Colonic mucosa (tissue), 4 donors: Measurements from ENCODE around the gene GON4L. TPM values are rescaled to one million over a fixed set of nuclear protein-coding genes. Genes with fewer than 3 reads are reported as not detected.
"Not testable (repeated sequence)": the region's sequence is repeated elsewhere in the genome, so short reads cannot be mapped to it uniquely, and the experiment has no call there.

Experiments
- DNase-seq: peaks from one replicate; pipeline ENCODE4 v3.0.0-alpha.2; 2020
- H3K27ac ChIP-seq: fragments of 200-600 bp; one replicate; pipeline ENCODE4 v1.8.0; 2021
- H3K27me3 ChIP-seq: fragments of 200-600 bp; one replicate; pipeline ENCODE4 v1.8.0; 2021
- H3K36me3 ChIP-seq: fragments of 200-600 bp; one replicate; pipeline ENCODE4 v1.8.0; 2021
- H3K4me1 ChIP-seq: fragments of 200-600 bp; one replicate; pipeline ENCODE4 v1.8.0; 2021; ENCODE audit warnings: mild to moderate bottlenecking
- H3K4me3 ChIP-seq: fragments of 200-600 bp; one replicate; pipeline ENCODE4 v1.8.0; 2021
- H3K9ac ChIP-seq, 2 donors: one replicate each; pipeline ENCODE4 v1.7.0; 2013; ENCODE audit warnings: control low read depth in 2 of 2, low read depth in 2 of 2, low read length in 2 of 2
- H3K9me3 ChIP-seq: fragments of 200-600 bp; one replicate; pipeline ENCODE4 v1.8.0; 2021
- CTCF ChIP-seq: fragments of 200-600 bp; IDR thresholded peaks from one replicate; pipeline ENCODE4 v1.8.0; 2022; ENCODE audit warnings: antibody characterized with exemption, mild to moderate bottlenecking
- intact Hi-C: fragments of 100-400 bp; cut with DNase I; formaldehyde crosslinking; loops from one replicate; pipeline ENCODE4 v1.14.1; 2022
- total RNA-seq, 2 donors: library from RNA; stranded (reverse); fragmentation: NEBNext Ultra II Directional in 1 of 2; extraction: Animal tissue kit (Norgen Biotek cat#: 25700) in 1 of 2; gene quantifications; one replicate each; pipeline ENCODE4 v1.2.1, GENCODE V29; 2021
- donor health status: healthy.
- donor health status: DM: no; HTN: no; CAD: no.
- donor health status: DM: no; HTN: no; CAD: no.

The GON4L gene
- total RNA-seq, 2 donors from 2014 or later: 33.3 to 34.7 TPM

GRCh38 chr1:155847823-155848529 lies 9.0 kb downstream of the GON4L start:
- Histone ChIP-seq H3K27ac (no peak overlapping the region), H3K9me3 (no peaks in the 10 kb centered on the region), H3K4me3 (no peak overlapping the region), H3K9ac (no peak overlapping the region), H3K27me3 (no peaks in the 10 kb centered on the region), H3K4me1 (no peaks in the 10 kb centered on the region), H3K36me3 (no peaks in the 10 kb centered on the region)
- DNase-seq: no peak
- no peak for TF ChIP-seq CTCF
- intact Hi-C loops: no loop called here

- Histone ChIP-seq H3K36me3 (no peaks in the 10 kb centered on the region), H3K4me1 (no peaks in the 10 kb centered on the region), H3K27me3 (no peaks in the 10 kb centered on the region), H3K9ac (no peak overlapping the region), H3K4me3 (no peak overlapping the region), H3K9me3 (no peaks in the 10 kb centered on the region), H3K27ac (no peak overlapping the region)
- no peak for TF ChIP-seq CTCF
- intact Hi-C loops: no loop called here
- no peak for DNase-seq
These were observed 12.1 kb downstream of the GON4L start for GRCh38 chr1:155844860-155845421.

GRCh38 chr1:155840386-155840785 lies 16.6 kb downstream of the GON4L start:
- intact Hi-C loops: no loop called here
- no peaks in the 10 kb centered on the region for H3K4me1 ChIP-seq
- H3K27ac ChIP-seq: no peak overlapping the region
- no peaks in the 10 kb centered on the region for H3K36me3 ChIP-seq
- no peaks in the 10 kb centered on the region for H3K27me3 ChIP-seq
- H3K9ac ChIP-seq: no peak overlapping the region
- H3K4me3 ChIP-seq: no peak overlapping the region
- H3K9me3 ChIP-seq: no peaks in the 10 kb centered on the region
- TF ChIP-seq CTCF: no peak
- no peak for DNase-seq

GRCh38 chr1:155835548-155835947 lies 21.5 kb downstream of the GON4L start:
- Histone ChIP-seq H3K27ac (no peak overlapping the region), H3K9ac (no peak overlapping the region), H3K27me3 (no peaks in the 10 kb centered on the region), H3K9me3 (no peaks in the 10 kb centered on the region), H3K4me1 (no peaks in the 10 kb centered on the region), H3K4me3 (no peak overlapping the region), H3K36me3 (no peaks in the 10 kb centered on the region)
- DNase-seq: no peak
- intact Hi-C loops: no loop called here
- TF ChIP-seq CTCF: no peak

GRCh38 chr1:155834927-155835399 lies 22.1 kb downstream of the GON4L start:
- intact Hi-C loops, H3K36me3 ChIP-seq, H3K27me3 ChIP-seq, H3K4me3 ChIP-seq, H3K4me1 ChIP-seq, DNase-seq, H3K27ac ChIP-seq, H3K9ac ChIP-seq, H3K9me3 ChIP-seq: not testable (repeated sequence)

- Histone ChIP-seq H3K9ac (no peak overlapping the region), H3K36me3 (no peaks in the 10 kb centered on the region), H3K27ac (no peak overlapping the region), H3K27me3 (no peaks in the 10 kb centered on the region), H3K9me3 (no peaks in the 10 kb centered on the region), H3K4me1 (no peaks in the 10 kb centered on the region), H3K4me3 (no peak overlapping the region)
- TF ChIP-seq CTCF: no peak
- intact Hi-C loops: no loop called here
- DNase-seq: no peak
These were observed 22.6 kb downstream of the GON4L start for GRCh38 chr1:155834296-155834926.
